Suprapubic skin (tissue), 3 donors: Measurements from ENCODE around the gene FANK1.

ENCODE experiments used
- POLR2AphosphoS5 ChIP-seq, 3 donors: sonication (generic); formaldehyde crosslinking; IDR thresholded peaks; one replicate each; pipeline ENCODE4 v1.6.1; 2017; ENCODE audit warnings: antibody characterized with exemption in 3 of 3
- TF ChIP-seq, protein P1 (sequence below), 2 donors: fragments of 200-600 bp in 1 of 2; fragments of 450-650 bp in 1 of 2; sonication (generic) in 1 of 2; IDR thresholded peaks; one replicate each; pipeline ENCODE4 v1.5.1; 2016 to 2019; ENCODE audit warnings: antibody characterized with exemption in 2 of 2, mild to moderate bottlenecking in 1 of 2, moderate library complexity in 1 of 2

DNA sequence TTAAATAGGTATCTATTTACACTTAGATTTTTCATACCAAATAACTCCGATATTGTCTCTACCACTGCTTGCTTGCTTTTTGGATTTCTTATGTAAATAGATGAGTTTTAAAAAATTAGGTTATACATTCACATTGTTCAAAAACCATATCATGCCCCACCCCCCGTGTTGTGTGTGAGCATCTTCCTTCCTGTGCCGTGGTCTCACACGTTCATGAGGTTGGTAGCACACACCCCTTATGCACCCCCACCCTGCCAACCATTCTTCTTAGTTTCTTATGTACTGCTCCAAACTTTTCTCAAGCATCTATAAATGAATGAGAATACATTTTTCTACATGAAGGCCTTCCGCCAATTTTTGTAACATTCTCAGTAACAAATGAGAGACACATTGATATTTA is 115.6 kb downstream of the FANK1 start:
- TF ChIP-seq, protein P1, sequence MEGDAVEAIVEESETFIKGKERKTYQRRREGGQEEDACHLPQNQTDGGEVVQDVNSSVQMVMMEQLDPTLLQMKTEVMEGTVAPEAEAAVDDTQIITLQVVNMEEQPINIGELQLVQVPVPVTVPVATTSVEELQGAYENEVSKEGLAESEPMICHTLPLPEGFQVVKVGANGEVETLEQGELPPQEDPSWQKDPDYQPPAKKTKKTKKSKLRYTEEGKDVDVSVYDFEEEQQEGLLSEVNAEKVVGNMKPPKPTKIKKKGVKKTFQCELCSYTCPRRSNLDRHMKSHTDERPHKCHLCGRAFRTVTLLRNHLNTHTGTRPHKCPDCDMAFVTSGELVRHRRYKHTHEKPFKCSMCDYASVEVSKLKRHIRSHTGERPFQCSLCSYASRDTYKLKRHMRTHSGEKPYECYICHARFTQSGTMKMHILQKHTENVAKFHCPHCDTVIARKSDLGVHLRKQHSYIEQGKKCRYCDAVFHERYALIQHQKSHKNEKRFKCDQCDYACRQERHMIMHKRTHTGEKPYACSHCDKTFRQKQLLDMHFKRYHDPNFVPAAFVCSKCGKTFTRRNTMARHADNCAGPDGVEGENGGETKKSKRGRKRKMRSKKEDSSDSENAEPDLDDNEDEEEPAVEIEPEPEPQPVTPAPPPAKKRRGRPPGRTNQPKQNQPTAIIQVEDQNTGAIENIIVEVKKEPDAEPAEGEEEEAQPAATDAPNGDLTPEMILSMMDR (IDR thresholded peaks at IDR 0.05), result no peak
- no peak for TF ChIP-seq POLR2AphosphoS5 (IDR thresholded peaks at IDR 0.05)
